ENCODE results near the gene EIF2B4.

EIF2B4 gene

DNA sequence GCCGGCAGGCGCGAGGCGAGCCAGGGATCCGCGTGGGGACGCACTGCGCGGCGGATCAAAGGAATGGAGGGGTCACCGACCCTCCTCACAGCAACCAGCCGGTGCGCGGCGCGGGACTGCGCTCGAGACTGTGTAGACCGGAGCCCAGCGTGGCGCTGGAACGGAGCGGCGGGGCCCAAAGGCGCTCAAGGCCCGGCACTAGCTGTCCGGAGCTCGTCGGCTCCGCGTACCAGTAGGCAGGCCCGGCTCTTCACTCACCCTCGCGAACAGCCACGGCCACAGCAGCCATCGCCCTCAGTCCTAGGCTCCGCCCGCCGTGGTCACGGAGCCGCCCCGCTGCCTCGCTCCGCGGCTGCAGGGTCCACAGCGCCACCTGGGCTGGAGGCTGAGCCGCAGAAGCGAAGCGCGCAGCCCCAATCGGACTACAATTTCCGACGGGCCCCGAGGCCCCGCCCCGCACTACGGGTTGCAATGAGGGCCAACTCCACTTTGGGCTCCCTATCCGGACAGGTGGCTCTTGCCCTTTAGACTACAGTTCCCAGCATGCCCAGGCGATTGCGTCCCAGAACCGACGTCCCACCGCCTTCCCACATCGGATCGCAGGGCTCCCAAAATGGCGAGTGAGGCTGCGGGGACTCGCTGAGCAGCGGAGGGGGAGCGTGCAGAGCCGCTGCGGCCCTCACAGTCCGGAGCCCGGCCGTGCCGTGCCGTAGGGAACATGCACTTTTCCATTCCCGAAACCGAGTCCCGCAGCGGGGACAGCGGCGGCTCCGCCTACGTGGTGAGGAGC lies at the start of gene EIF2B4, which contains the start of gene SNX17:
EIF2B4 (minus strand) TSS at position 313 of the 790 bp plus-strand sequence; CDS start at position 289, 24 bp downstream.
SNX17 (plus strand) TSS at position 591 of the 790 bp plus-strand sequence; CDS start at position 719, 128 bp downstream.
- peak; percentile 100 for DNase-seq

DNA sequence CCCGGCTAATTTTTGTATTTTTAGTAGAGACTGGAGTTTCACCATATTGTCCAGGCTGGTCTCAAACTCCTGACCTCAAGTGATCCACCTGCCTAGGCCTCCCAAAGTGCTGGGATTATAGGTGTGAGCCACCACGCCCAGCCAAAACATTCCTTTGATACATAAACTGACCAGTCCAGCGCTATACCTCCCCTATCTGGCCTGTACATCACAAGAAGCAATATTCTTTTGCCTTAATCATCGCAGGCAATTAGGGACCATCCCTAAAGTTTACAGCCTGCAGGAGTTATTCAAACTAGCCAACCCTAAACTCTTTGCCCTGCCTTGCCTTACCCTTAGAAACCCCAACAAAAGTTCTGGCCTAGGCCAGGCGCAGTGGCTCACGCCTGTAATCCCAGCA lies 46.0 kb upstream of the EIF2B4 start:
- DNase-seq: no peak

DNA sequence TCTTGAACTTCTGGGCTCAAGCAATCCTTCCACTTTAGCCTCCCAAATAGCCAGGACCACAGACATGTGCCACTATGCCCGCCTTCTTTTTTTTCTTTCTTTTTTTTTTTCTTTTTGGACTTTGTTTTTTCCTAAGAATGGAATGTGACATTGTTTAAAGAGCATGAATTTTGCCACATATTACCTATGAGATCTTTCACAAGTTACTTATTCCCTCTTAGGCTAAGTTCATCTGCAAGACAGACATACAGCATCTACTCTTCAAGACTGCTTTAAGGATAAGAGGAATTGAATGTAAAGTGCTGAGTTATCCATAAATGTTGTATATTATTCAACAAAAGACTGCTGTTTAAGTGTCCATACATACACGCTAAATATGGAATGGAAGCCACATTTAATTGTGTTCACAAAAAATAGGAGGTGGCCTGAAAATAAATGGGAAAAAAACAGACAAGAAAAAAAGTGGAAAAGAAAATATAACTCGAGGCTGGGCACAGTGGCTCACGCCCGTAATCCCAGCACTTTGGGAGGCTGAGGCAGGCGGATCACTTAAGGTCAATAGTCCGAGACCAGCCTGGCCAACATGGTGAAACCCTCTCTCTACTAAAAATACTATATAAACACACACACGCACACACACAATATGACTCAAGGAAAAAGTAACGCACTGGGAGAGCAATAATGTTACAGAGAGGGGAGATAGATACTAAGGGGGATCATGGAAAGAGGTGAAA lies 42.4 kb upstream of the EIF2B4 start:
- DNase-seq: no peak

DNA sequence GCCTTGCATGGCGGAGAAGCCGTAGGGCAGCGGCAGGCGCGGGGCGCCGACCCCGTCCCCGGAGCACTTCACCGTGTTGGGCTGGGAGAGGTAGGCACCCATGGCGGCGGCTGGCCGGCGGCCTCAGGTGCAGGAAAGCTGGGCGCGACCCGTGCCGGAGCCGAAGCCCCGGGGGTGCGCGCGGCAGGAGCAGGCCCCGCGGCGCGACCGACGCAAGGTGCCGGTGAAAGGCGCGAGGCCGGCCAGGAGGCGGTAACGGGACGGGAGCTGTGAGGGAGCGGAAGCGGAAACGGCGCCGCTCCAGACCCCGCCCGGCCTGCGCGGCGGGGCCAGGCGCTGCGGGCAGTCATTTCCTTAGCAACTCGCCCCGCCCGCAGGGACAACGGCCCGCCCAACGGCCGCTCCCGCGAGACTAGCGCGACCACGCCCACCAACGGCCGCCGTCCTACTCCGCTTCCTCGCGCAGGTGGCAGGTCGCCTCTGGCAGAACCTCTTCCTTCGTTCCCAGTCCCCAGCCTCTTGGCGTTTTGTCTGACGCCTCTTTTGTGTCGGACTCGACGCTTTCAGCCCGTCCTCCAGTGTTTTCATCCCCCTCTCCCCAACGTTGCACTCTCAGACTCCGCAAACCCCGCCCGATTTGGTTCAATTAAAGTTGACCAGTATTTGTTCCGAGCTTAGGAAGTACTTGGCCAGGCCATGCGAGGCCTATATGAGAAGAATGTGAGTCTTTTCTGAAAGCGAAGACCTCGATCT lies 39.4 kb upstream of the EIF2B4 start, which contains the start of gene PPM1G:
PPM1G (minus strand) TSS at position 271 of the 753 bp plus-strand sequence; CDS start at position 102, 169 bp downstream.
- DNase-seq: peak; percentile 98

DNA sequence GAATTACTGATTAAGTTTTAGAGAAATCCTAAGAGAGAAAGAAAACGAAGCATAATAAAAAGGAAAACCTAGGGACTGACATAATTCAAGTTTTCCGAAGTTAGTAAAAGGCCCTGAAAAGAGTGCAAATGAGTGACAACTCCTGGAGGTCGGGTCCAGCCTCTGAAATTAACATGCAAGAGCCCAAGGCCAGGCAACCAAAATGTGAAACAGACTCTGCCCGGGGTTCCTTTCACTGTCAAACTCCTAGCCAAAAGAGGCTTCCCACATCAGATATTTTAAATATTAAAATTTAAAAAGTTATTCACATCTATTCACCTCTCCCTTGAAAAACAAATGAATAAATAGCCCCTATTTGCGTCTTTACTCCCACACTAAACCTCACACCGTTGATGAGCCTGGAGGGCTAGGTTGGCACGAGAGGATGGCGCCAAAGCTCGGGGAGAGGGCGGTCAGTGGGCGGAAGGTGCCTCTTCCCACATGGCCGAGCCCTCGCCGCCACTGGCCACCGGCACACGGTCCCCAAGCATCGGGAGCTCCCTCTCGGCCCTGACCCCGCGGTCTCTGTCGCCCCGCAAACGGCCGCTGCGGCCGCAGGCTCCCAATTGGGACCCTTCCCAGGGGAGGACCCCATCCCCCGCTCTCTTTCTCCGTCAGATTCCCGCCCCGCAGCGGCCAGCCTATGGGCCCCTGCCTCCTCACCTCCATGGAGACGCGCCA lies 38.6 kb upstream of the EIF2B4 start:
- DNase-seq: peak; percentile 52

DNA sequence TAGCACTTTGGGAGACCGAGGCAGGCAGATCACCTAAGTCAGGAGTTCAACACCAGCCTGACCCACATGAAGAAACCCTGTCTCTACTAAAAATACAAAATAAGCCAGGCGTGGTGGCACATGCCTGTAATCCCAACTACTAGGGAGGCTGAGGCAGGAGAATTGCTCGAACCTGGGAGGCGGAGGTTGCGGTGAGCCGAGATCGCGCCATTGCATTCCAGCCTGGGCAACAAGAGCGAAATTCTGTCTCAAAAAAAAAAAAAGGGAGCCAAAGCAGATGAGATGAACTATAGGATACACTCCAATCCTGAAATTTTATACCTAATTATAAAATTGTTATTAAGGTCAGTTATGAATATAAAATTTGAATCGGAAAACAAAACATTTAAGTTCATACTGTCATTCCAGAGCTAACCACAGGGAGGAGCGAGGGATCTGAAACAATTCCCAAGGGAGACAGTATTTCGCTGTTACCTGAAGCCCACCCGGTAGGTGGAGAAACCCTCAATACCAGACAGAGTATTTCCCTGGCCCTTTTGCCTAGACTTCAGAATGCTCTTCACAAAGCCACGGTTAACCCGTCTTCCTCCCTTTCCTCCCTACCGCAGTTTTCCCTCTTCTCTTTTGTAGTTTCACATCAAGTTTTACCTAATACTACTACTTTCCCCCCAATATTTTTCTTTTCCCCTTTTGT lies 37.8 kb upstream of the EIF2B4 start:
- DNase-seq: no peak

DNA sequence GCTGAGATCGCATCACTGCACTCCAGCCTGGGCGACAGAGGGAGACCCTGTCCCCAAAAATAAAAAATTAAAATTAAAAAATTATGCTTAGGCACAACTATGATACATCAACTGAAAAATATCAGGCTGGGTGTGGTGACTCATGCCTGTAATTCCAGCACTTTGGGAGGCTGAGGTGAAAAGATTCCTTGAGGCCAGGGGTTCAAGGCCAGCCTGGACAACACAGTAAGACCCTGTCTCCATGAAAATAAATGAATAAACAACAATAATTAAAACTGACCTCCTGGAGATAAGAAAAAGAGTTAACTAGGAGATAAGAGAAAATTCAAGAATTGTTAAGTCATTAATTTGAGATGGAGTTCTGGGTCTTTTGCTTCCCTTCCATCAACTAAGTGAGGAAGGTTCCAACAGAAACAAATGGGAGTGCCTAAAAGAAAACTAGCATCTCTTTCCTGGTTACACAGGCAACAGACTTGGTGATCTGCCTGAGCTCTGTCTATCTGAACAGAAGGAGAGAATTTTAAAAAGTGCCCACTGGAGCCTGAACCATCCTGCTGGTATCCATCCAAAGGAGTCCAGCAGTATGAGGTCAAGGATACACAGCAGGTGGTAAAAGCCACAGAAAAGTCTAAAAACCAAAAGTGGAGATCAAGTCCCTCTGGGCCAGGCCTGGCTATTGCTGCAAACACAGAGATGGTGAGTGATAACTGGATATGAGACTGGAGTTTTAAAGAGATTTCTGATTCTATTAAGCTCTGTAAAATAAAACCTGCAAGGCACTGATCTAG lies 30.4 kb upstream of the EIF2B4 start:
- DNase-seq: no peak

DNA sequence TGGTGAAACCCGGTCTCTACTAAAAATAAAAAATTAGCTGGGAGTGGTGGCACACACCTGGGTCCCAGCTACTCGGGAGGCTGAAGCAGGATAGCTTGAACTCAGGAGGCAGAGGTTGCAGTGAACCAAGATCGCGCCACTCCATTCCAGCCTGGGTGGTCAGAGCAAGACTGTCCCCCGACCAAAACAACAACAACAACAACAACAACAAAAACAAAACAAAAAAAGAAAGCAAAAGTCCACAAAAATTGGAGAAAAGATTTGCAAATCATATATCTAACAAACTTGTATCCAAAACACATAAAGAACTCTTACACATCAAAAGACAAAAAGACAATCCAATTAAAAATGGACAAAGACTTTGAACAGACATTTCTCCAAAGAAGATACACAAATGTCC lies 28.8 kb upstream of the EIF2B4 start:
- DNase-seq: no peak

DNA sequence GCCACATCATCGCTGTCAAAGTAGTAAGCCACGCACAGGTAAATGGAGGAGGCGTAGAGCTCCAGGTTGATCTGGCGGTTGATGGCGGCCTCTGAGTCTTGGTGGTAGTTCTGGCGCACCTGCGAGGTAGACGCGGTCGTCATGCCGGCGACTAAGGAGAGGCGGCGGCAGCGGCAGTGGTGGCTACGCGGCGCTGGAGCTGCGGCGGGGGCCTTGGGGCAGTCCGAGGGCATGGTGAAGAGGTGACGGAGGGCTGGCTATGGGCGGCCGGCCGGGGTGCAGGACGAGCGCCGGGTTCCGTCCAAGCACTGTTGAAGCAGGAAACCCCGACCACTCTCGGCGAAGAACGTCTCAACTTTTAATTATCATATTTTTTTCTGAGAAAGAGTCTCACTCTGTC lies 23.1 kb upstream of the EIF2B4 start:
- DNase-seq: no peak

DNA sequence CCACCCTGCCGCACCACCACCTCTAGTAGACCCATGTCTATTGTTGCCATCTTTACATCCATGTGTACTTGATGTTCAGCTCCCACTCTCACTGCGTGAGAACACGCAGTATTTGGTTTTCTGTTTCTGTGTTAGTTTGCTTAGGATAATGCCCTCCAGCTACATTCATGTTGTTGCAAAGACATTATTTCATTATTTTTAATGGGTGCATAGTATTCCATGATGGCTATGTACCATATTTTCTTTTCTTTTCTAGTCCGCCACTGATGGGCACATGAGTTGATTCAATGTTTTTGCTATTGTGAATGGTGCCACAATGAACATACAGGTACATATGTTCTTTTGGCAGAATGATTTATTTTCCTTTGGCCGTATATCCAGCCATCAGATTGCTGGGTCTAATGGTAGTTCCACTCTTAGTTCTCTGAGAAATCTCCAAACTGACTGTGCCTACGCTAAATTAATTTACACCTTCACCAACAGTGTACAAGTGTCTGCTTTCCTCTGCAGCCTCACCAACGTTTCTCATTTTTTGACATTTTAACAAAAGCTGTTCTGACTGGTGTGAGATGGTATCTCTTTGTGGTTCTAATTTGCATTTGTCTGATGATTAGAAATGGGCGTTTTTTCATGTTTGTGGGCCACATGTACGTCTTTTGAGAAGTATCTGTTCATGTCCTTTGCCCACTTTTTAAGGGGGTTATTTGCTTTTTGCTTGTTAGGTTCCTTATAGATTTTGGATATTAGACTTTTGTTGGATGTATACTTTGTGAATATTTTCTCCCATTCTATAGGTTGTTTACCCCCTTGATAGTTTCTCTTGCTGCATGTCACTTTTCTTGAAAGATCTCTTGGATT lies 20.9 kb upstream of the EIF2B4 start:
- no peak for DNase-seq

DNA sequence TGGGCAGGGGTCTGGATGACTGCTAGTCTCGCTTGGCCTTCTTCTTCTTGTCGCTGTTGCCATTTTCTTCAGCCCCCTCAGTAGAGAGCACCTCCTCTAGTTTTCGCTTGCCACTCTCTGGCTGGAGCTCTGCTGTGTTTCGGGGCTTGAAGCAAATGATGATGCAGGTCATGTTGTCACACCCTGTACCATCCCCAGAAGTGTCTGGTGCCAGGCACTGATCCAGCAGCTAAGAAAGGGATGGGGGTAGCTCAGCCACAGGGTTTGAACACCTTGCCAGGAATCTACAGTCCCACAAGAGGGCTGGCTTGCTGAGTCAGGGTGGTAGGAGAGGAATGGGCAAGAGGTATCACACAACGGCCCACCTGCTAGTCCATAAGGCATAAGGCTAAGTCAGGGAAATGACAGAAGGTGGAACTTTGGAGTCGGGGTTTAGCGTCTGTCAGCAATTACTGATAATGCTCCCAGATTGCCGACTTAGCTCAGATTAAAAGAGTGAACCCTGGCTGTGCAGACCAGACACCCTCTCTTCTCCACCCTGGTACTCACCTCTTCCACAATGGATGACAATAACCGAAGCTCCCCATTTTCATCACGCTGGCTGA lies 11.5 kb upstream of the EIF2B4 start:
- no peak for DNase-seq

DNA sequence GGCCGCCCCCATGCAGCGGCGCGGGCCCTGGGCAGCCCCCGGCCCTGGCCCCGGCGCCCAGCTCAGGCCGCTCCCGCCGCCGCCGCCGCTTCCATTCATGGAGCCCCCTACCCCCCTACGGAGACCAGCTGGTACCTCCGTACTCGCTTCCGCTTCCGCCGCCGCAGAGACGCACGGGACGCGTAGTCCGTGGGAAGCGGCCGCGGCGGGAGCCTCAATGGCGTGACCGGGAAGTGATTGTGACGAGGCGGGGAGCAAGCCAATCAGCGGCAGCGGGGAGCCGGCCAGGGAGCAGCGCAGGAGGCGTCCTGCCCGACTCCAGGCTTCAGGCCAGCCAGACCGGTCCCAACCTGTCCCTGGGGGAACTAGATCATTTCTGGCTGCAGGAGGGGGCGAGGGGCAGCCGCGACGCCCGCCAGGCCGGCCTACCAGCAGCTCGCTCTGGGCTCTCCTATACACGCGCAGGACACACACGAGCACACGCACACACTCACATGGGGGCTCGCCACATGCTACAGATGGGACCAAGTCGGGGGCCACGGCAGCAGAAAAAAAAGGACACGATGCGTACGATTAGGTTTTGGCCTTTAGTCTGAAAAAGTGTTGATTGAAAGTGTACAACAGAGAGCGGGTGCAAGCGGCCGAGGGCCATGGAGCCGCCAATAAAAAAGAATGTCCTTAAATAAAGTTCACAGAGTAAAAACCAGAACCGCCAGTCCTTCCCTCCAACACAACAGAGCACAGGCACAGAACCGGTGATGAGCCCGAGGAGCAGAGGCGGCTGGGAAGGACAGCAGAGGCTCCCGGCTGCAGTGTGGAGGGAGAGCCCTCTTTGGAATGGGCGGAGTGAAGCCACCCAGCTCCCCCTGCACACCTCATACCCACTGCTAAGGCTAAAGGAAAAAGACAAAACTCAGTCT lies 10.7 kb upstream of the EIF2B4 start, which contains the start of gene ZNF513:
ZNF513 (minus strand) TSS at position 109 of the 920 bp plus-strand sequence. CDS start 208 bp downstream, outside the sequence.
- peak; percentile 93 for DNase-seq

DNA sequence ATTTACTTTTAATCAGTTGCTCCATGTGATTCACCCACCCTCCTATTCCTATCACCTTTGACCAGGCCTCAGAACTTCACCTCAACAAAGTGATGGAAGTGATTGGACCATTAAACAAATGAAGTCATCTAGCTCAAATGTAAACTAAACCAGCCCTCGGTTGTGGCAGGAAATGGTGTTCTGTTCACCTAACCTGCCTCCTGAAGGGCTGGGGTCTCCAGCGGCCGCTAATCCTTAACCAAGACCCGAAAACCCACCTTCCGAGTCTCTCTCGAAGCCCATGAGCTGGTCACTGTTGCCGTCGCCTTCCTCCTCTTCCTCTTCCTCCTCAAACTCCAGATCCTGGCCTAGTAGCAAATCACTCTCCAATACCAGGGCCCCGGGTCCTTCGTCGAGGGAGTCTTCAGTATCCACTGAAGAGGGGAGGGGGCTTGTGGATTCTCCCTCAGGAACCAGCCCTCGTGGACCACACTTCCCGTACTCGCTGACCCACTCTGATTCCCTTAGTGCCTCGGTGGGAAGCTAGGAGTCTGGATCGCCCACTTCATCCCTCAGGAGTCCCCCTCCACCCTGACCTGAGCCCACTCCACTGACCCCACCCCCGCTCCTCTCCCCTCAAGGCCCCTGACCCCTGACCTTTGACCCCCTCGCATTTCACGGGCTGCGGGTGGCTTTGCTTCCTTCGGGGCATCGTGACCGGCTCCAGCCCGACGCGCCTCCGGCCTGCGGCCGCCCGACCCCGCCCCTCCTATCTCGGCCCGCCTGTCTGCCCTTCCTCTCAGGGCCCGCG lies 9.9 kb upstream of the EIF2B4 start:
- DNase-seq: peak; percentile 70

DNA sequence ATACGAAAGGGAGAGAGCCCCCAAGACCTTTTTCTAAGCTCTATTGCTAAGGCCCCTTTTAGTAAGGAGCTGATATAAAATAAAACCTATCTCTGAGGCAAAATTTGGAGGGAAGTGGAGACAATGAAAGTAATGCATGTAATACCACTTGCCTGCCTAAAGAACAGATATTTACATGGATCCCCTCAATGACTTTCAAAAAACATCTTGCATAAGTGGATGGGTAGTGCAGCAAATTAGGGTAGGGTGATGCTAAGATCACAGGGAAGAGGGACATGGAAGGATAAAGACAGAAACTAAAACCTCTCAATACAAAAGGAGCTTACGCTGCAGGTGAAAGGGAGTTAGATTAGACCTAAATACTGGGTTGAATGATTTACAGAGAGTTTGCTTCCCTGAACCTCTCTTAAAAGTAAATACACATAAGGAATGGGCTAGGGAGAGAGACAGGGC lies 9.3 kb upstream of the EIF2B4 start:
- DNase-seq: no peak

DNA sequence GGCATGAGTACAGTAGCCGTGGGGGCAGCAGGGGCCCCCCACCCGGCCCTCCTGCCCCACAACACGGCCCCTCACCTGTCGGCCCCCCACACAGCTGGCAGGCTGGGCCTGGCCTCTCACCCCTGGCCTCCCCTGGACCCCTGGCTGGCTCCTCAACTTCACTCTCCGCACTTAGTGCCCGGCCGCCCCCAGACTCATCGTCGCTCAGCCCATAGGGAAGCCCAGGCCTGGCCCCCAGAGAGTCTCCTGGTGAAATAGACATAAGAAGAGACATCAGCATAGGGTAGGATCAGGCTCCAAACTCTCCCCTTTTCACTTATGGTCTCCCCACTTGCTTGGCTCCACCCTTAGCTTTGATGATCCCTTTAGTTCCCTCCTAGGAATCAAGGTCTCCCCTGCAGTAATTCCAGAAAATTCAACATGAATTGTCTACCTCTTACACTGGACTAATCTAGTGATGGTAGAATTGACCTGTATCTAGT lies 8.7 kb upstream of the EIF2B4 start:
- DNase-seq: no peak

DNA sequence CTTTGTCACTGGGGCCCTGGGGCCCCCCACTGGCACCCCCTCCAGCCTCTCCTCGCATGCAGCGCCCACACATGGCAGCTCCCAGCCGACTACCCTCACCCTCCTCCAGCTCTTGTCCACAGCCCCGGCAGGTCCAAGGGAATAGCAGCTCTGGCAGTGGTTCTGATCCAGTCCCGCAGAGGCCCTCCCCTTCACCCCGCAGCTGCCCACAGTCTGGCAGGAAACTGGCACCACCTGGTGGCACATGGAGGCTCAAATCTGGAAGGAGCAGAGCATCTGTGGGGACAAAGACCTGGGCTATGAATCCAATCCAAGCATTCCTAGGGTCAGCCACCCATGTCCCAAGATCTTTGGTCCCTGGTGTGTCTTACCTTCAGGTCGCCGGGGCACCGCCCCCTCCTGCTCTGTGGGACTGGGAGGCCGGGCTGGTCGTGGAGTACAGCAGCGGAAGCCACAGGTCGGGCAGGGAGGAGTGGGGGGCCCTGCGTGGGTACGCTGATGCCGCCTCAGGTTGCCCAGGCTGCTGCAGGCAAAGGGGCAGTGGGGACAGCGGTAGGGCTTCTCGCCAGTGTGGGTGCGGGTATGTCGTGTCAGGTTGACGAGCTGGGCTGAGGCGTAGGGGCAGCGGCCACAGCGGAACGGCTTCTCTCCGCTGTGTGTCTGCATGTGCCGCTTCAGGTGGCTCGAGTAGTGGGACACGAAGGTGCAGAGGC lies 8.1 kb upstream of the EIF2B4 start:
- peak; percentile 16 for DNase-seq

All from stimulated activated CD4-positive, alpha-beta T cell treated with anti-CD3 and anti-CD28 coated beads, Interleukin-15, amount 100 ng/mL, for 24 hours (primary cell).